GM18520 (cell line): ENCODE measurements around the gene TMEM183A.

ENCODE experiments used
- ATAC-seq: cut with Tn5 transposase; IDR thresholded peaks from one replicate; pipeline ENCODE4 v1.9.1; 2021; ENCODE audit not compliant: unreplicated experiment

The TMEM183A gene

GRCh38 chr1:203063287-203063686 is 56.1 kb downstream of the TMEM183A start:
- ATAC-seq = no peak

- ATAC-seq = no peak
These were observed 58.0 kb downstream of the TMEM183A start for GRCh38 chr1:203065191-203065590.

GRCh38 chr1:203065986-203066385 is 58.8 kb downstream of the TMEM183A start:
- ATAC-seq = no peak

DNA sequence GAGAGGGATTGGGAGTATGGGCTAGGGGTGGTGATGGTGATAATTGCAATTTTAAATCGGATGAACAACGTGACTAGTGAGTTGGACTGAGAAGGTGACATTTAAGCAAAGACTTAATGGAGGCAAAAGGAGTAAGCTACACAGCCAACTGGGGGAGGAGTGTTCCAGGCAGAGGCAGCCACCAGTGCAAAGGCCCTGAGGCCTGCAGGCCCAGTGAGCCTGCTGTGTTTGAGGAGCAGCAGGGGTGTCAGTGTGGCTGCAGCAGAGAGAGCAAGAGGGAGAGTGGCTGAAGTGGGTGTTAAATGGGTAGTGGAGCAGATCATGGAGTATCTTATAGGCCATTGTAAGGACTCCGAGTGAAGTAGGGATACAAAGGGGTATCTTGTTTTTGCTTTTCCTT is 59.8 kb downstream of the TMEM183A start:
- ATAC-seq = no peak

DNA sequence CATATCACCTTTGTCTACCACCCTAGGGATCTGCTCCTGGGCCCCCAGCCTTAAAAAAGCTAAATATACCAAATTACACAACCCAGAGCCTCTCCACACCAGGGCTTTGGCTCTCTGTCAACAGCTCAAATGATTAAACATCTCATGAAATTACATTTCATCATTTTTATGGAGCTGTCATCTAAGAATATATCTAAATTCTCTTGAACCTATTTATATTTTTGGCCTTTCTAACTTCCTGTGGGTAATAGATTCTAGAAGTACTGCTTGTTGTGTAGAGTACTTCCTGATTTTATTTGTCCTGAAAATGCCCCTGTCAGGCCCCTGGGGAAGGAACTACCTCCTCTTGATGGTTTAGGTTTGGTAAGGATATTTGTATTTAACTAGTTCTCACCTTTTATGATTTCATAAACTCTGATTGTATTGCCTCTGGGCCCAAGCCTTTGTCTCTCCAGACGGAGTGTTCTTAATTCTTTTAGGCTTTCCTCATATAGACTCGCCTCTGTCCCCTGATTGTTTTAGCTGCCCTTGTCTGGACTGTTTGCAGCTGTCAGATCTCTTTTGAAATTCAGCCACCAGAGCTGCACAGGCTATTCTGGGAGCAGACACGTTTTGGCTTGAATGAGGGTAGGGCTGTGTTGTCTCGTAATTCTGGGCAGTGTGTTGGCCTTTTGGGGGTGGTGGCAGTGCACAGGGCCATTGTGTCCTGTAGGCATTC is 62.0 kb downstream of the TMEM183A start:
- ATAC-seq = no peak

GRCh38 chr1:203072002-203072602 is 64.9 kb downstream of the TMEM183A start:
- ATAC-seq = no peak

DNA sequence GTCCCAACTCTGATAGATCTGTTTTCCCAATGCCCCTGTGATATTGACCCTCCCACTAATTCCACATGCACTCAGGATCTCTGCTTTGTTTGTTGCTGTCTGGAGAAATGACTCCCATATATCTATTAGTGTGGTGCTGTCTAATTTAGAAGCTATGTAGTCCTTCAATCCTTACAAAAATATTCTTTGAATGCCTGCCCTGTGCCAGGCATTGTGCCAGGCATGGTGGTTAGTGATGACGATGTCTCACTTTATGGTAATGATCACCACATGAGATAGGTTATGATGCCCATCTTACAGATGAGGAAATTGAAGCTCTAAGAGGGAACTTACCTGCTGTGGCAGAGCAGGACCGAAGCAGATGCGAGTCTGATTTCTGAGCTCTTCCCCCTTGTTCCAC is 65.7 kb downstream of the TMEM183A start:
- no peak for ATAC-seq

- no peak for ATAC-seq
These were observed 66.3 kb downstream of the TMEM183A start for GRCh38 chr1:203073469-203073868.
